GM12878 (cell line): ENCODE results near the gene PHPT1. TPM values are rescaled to one million over a fixed set of nuclear protein-coding genes. Genes with fewer than 3 reads are reported as not detected.

Experiments used
- ATAC-seq: fragments of 200-7000 bp; cut with Tn5 transposase; 3 replicates; pipeline ENCODE4 v1.9.1; 2020; ENCODE audit warnings: mild to moderate bottlenecking, moderate library complexity
- BruUV-seq: library from RNA; stranded (reverse); fragments of 400-500 nt; replicated peaks from 2 replicates; lab custom pipeline; 2021; lab: Mats Ljungman, UMichigan
- CTCF ChIA-PET: fragments of 300-600 bp; sonication (Branson Sonifier 250); formaldehyde crosslinking; extraction: SDS; loops from one replicate; lab custom pipeline; 2021; ENCODE audit warnings: inconsistent platforms; lab: Yijun Ruan, JAX
- POLR2A ChIA-PET: fragments of 350-600 bp; formaldehyde crosslinking; extraction: SDS; loops from one replicate; lab custom pipeline; 2021; ENCODE audit warnings: inconsistent platforms; lab: Charles Lee
- RAD21 ChIA-PET: fragments of 300-600 bp; sonication (Branson Sonifier 250); formaldehyde crosslinking; loops from one replicate; lab custom pipeline; 2023; ENCODE audit warnings: antibody characterized with exemption; ENCODE audit not compliant: unreplicated experiment; lab: Charles Lee
- SMC1A ChIA-PET: fragments of 300-600 bp; sonication (Branson Sonifier 250); formaldehyde crosslinking; loops from one replicate; lab custom pipeline; 2023; ENCODE audit not compliant: unreplicated experiment, uncharacterized antibody; lab: Charles Lee
- DNase-seq: peaks from one replicate; pipeline ENCODE4 v3.0.0-alpha.2; 2011; ENCODE audit warnings: low read depth, low spot score
- FAIRE-seq: peaks from 3 replicates; lab custom pipeline; 2011; peaks lifted over from hg19 to GRCh38; lab: Jason Lieb, UNC
- H2AFZ ChIP-seq: 2 replicates; pipeline ENCODE4 v1.6.0; 2011; ENCODE audit warnings: low read depth, low read length, control low read depth; ENCODE audit not compliant: control insufficient read depth
- H3K27ac ChIP-seq: 2 replicates; pipeline ENCODE4 v1.5.1; 2011; ENCODE audit warnings: control low read depth; ENCODE audit not compliant: control insufficient read depth, insufficient read depth
- H3K27me3 ChIP-seq, 2 experiments: replicated peaks in 1 of 2; 2 replicates each; pipeline versions ENCODE4 v1.6.0 to v1.6.1; 2011; ENCODE audit warnings: low read length in 1 of 2; ENCODE audit not compliant: control insufficient read depth in 2 of 2, insufficient read depth in 2 of 2
- H3K36me3 ChIP-seq, 2 experiments: 2 replicates each; pipeline ENCODE4 v1.5.1; 2011; ENCODE audit warnings: low read length in 1 of 2; ENCODE audit not compliant: control insufficient read depth in 2 of 2, insufficient read depth in 2 of 2
- H3K4me1 ChIP-seq: 2 replicates; pipeline ENCODE4 v1.6.1; 2011; ENCODE audit warnings: mild to moderate bottlenecking, low read length, moderate library complexity, mixed read lengths; ENCODE audit not compliant: control insufficient read depth, insufficient read depth
- H3K4me2 ChIP-seq: 2 replicates; pipeline ENCODE4 v1.6.0; 2011; ENCODE audit warnings: control low read depth; ENCODE audit not compliant: control insufficient read depth, insufficient read depth
- H3K4me3 ChIP-seq: fragments of 200-600 bp; sonication (generic); 2 replicates; pipeline ENCODE4 v1.5.1; 2016
- H3K79me2 ChIP-seq: 2 replicates; pipeline ENCODE4 v1.6.0; 2011; ENCODE audit warnings: low read length; ENCODE audit not compliant: control insufficient read depth, insufficient read depth
- H3K9ac ChIP-seq: 2 replicates; pipeline ENCODE4 v1.8.0; 2011; ENCODE audit warnings: low read length, control low read depth, mixed read lengths; ENCODE audit not compliant: control insufficient read depth, insufficient read depth
- H3K9me3 ChIP-seq: replicated peaks from 3 replicates; pipeline ENCODE4 v1.5.1; 2011; ENCODE audit warnings: mild to moderate bottlenecking, low read length; ENCODE audit not compliant: control insufficient read depth, insufficient read depth
- H4K20me1 ChIP-seq: 2 replicates; pipeline ENCODE4 v1.6.0; 2011; ENCODE audit not compliant: control insufficient read depth, insufficient read depth
- IKZF2 ChIP-seq, 2 experiments: fragments of 450-650 bp; IDR thresholded peaks; 2 replicates each; pipeline ENCODE4 v1.6.1; 2017; ENCODE audit warnings: mild to moderate bottlenecking in 2 of 2, moderate library complexity in 2 of 2
- NR2C1 ChIP-seq: fragments of 450-650 bp; IDR thresholded peaks from 2 replicates; pipeline ENCODE4 v1.6.1; 2017; ENCODE audit warnings: antibody characterized with exemption, mild to moderate bottlenecking, moderate library complexity
- POLR2AphosphoS5 ChIP-seq: IDR thresholded peaks from 2 replicates; pipeline ENCODE4 v1.6.1; 2011; ENCODE audit warnings: mild to moderate bottlenecking, low read length, inconsistent platforms
- ZNF207 ChIP-seq: fragments of 450-650 bp; IDR thresholded peaks from 2 replicates; pipeline ENCODE4 v1.6.1; 2014; ENCODE audit warnings: antibody characterized with exemption, mild to moderate bottlenecking, borderline replicate concordance
- WGBS: methylation state at CpG from one replicate; pipeline ENCODE4 v1.1.6; 2016; ENCODE audit warnings: low lambda C conversion rate; ENCODE audit not compliant: insufficient replicate concordance, insufficient coverage; ENCODE audit errors: missing lambda C conversion rate; 5-methylcytosine and 5-hydroxymethylcytosine counted together
- in situ Hi-C: fragments of 300-500 bp; cut with MboI; formaldehyde crosslinking; loops from 9 replicates; pipeline ENCODE4 v1.14.3; 2018; ENCODE audit warnings: mixed read lengths
- intact Hi-C: fragments of 100-400 bp; cut with micrococcal nuclease; formaldehyde crosslinking; loops from one replicate; pipeline ENCODE4 v1.14.2; 2022; ENCODE audit not compliant: unreplicated experiment
- polyA plus RNA-seq, 11 experiments: library from polyadenylated mRNA; depleted of rRNA in 4 of 11; unstranded in 6 of 11; stranded (reverse) in 5 of 11; fragments of >200 nt; fragmentation: Nextera tagmentation in 4 of 11; fragmentation: Illumina TruSeq in 1 of 11; extraction: Ambion mirVana in 4 of 11; extraction: Trizol in 1 of 11; gene quantifications; 1 replicate in 1 of 11; 2 replicates in 10 of 11; pipeline versions ENCODE4 v1.2.1 to v1.2.3, GENCODE V29; 2011 to 2016; ENCODE audit warnings: inconsistent platforms in 2 of 11, missing spikeins in 2 of 11, low read depth in 1 of 11
- total RNA-seq, 4 experiments: library from RNA; depleted of rRNA in 3 of 4; stranded (reverse); fragments of >200 nt in 3 of 4; fragmentation: Illumina TruSeq in 1 of 4; extraction: Trizol in 1 of 4; gene quantifications; 2 replicates each; pipeline versions ENCODE4 v1.2.1 to v1.2.3, GENCODE V29; 2013 to 2021
- TF ChIP-seq, protein P1 (sequence below): fragments of 450-650 bp; IDR thresholded peaks from 2 replicates; pipeline ENCODE4 v1.6.1; 2017; ENCODE audit warnings: mild to moderate bottlenecking

Gene PHPT1
- total and polyA plus RNA-seq, 10 of the 15 experiments (the other 5 are each of a cell fraction or from before 2014, with no cell fraction given): 56.2 to 323 (median 140) TPM

DNA sequence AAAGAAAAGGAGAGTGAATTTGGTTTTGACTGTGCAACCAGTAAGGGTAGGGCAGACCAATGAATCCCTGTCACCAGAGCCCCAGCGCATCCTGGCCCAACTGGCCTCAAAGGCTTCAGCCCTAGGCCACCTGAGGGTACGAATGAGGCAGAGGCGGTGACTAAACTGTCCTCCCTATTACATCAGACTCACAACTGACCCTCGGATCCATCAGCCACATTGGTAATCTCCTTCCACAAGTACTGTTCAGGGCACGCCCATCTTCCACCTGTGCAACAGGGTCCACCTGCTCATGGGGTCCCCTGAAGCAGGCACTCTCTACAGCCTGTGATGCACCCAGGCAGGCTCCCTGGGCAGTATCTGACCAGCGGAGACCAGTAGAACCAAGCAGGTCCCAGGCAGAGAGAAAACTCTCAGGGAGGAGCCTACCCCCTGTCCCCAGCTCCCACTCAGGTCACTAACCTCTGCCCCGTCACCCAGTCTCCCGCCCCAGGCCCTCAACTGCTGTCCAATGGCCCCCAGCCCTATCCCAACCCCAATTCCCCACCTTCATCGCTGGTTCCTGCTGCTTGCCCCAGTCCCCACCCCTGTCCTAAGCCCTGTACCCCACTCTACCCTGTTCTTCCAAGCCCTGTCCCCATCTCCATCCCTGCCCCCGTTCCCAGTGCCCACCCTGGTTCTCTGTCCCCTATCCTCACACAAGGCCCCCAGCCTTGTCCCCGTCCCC is 16.0 kb downstream of the PHPT1 start:
- intact Hi-C loops: no loop called here
- H2AFZ ChIP-seq: no peak overlapping the region
- DNase-seq (no peak), ATAC-seq (no peak), FAIRE-seq (no peak)
- peaks cover 5% of the 10 kb centered on the region for H3K4me1 ChIP-seq
- in situ Hi-C loops: no loop called here
- peaks cover 3 to 8% of the 10 kb centered on the region in 2 experiments; a peak in 3 of 4 replicates for H3K36me3 ChIP-seq
- TSS peak; percentile 30 for BruUV-seq
- SMC1A ChIA-PET: interaction anchor here (1.2 kb wide), 1 partner anchor 37 kb away, joined by 3 read pairs; no protein-coding TSS in a partner anchor
- POLR2A ChIA-PET: no interaction called here
- H3K9ac ChIP-seq: peak overlapping the region; percentile 83
- H3K4me2 ChIP-seq: peak overlapping the region; percentile 96
- peak overlapping the region; percentile 97 for H3K4me3 ChIP-seq
- RAD21 ChIA-PET: no interaction called here
- WGBS: 53% methylated on average over 11 of the region's 11 CpGs
- 0 out of 2 replicates have a peak, but pooled peaks cover 2% of the 10 kb centered on the region for H4K20me1 ChIP-seq
- TF ChIP-seq ZNF207 (no peak), POLR2AphosphoS5 (0 out of 2 replicates have a peak, but pooled peaks have one; percentile 38), IKZF2 (IDR thresholded peaks at IDR 0.05) (no peak), NR2C1 (no peak)
- TF ChIP-seq, protein P1, sequence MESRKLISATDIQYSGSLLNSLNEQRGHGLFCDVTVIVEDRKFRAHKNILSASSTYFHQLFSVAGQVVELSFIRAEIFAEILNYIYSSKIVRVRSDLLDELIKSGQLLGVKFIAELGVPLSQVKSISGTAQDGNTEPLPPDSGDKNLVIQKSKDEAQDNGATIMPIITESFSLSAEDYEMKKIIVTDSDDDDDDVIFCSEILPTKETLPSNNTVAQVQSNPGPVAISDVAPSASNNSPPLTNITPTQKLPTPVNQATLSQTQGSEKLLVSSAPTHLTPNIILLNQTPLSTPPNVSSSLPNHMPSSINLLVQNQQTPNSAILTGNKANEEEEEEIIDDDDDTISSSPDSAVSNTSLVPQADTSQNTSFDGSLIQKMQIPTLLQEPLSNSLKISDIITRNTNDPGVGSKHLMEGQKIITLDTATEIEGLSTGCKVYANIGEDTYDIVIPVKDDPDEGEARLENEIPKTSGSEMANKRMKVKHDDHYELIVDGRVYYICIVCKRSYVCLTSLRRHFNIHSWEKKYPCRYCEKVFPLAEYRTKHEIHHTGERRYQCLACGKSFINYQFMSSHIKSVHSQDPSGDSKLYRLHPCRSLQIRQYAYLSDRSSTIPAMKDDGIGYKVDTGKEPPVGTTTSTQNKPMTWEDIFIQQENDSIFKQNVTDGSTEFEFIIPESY: no peak
- no peaks in the 10 kb centered on the region for H3K27me3 ChIP-seq
- CTCF ChIA-PET: no interaction called here
- 0 out of 2 replicates have a peak overlapping the region, but pooled peaks have one; percentile 9 for H3K27ac ChIP-seq
- H3K79me2 ChIP-seq: peaks cover 24% of the 10 kb centered on the region
- no peaks in the 10 kb centered on the region; the same call in 2 of the 3 replicates for H3K9me3 ChIP-seq
